GM12865 (cell line): ENCODE results near the gene MAMDC4.
"Not testable (repeated sequence)": the region's sequence is repeated elsewhere in the genome, so short reads cannot be mapped to it uniquely, and the experiment has no call there.

Experiments
- DNase-seq: peaks from one replicate; pipeline ENCODE4 v3.0.0; 2010; ENCODE audit warnings: low read depth
- H3K4me3 ChIP-seq: 2 replicates; pipeline ENCODE4 v1.5.1; 2011; ENCODE audit warnings: mild to moderate bottlenecking, low read depth, low read length, control low read depth
- TF ChIP-seq, protein P1 (sequence below): IDR thresholded peaks from 2 replicates; pipeline ENCODE4 v1.5.1; 2011; ENCODE audit warnings: low read length, control low read depth, low read depth, inconsistent platforms; ENCODE audit not compliant: insufficient read depth; ENCODE audit errors: missing control alignments

MAMDC4 gene

DNA sequence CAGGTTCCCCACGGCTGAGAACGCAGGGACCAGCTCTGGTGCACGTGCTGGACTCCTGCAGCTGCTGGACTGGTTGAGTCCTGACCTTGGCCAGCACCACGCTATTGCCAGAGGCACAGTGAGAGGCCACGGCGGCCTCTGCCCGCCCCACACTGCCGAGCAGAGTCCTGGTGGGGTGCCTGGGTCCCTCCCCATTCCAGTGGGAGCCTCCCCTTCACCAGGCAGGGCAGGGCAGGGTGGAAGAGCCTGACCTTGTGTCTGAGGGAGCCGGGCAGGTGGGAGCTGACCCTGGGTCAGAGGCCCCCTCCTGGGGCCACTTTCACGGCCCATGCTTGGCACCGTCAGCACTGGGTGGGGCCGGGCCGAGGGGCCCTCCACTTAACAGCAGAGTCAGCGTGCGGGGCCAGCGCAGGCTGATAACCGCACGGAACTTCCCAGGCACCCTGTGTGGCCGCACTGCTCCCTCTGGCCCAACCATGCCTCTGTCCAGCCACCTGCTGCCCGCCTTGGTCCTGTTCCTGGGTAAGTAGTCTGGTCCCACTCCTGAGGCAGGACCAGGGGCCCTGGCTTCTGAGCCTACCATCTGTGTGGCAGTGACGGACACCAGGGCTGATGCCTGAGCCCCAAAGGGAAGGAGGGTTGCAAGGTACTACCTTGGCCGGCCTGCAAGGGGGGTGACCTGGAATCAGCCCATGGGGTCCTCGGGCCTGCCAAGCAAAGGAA, at the start of gene MAMDC4:
MAMDC4 (plus strand) TSS at position 406 of the 723 bp plus-strand sequence; CDS start at position 477, 71 bp downstream.
- no peak within 1 kb of the TSS for H3K4me3 ChIP-seq
- TF ChIP-seq, protein P1, sequence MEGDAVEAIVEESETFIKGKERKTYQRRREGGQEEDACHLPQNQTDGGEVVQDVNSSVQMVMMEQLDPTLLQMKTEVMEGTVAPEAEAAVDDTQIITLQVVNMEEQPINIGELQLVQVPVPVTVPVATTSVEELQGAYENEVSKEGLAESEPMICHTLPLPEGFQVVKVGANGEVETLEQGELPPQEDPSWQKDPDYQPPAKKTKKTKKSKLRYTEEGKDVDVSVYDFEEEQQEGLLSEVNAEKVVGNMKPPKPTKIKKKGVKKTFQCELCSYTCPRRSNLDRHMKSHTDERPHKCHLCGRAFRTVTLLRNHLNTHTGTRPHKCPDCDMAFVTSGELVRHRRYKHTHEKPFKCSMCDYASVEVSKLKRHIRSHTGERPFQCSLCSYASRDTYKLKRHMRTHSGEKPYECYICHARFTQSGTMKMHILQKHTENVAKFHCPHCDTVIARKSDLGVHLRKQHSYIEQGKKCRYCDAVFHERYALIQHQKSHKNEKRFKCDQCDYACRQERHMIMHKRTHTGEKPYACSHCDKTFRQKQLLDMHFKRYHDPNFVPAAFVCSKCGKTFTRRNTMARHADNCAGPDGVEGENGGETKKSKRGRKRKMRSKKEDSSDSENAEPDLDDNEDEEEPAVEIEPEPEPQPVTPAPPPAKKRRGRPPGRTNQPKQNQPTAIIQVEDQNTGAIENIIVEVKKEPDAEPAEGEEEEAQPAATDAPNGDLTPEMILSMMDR, result no peak
- DNase-seq, result no peak

DNA sequence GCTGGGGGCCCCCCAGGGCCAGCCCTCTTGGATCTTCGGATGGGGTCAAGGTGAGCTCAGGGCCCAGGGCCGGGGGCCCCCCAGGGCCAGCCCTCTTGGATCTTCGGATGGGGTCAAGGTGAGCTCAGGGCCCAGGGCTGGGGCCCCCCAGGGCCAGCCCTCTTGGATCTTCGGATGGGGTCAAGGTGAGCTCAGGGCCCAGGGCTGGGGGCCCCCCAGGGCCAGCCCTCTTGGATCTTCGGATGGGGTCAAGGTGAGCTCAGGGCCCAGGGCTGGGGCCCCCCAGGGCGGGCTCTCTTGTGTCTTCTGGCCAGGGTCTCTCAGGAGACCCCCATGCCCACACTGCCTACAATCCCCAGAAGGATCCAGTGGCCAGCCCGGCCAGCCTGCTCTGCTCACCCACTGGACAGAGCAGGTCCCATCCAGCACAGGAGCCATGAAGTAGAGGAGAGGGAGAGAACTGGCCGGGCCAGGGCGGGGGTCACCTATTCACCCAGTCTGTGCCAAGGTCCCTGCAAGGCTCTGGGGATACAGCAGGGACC, 49.1 kb upstream of the MAMDC4 start:
- not testable (repeated sequence) for H3K4me3 ChIP-seq, DNase-seq

DNA sequence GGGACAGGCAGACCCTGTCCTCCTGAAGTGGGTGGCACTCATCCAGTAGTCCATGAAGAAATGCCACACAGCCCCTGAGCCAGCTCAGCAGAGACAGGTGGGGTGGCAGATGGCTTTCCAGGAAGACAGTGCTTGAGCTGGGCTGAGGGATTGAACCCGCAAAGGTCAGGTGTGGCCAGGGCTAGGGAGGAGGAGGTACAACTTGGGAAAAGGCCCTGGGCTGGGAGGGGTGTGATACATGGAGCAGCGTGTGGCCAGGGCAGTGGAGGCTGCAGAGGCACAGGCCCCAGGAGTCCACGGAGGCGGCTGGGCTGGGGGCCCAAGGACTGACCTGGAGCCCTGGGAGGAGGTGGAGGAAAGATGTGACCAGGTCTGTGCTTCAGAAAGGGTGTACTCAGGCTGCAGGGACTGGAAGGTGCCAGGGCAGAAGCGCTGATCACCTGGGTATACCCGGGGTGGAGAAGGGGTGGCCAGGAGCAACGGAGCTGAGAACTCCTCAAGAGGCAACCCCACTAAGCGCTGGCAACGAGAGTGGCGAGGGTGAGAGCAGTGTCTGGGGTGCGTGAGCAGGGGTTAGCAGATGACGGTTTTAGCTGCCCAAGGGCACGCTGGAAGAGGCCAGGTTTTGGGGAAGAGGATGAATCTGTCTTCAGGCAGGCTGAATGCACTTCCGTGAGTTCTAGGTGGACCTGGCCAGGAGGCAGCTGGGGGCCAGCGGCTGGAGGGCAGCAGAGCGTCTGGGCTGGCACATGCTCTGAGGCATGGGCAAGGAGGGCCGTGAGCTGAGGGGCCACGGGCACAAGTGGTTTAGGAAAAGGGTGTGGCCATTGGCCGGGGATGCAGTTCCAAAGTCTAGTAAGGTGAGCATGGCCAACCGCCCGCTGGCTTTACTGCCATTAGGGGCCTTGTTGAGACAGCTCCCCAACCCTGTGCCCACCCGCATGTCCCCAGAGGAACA, 48.3 kb upstream of the MAMDC4 start:
- TF ChIP-seq, protein P1, result no peak
- no peak overlapping the region for H3K4me3 ChIP-seq
- no peak for DNase-seq

DNA sequence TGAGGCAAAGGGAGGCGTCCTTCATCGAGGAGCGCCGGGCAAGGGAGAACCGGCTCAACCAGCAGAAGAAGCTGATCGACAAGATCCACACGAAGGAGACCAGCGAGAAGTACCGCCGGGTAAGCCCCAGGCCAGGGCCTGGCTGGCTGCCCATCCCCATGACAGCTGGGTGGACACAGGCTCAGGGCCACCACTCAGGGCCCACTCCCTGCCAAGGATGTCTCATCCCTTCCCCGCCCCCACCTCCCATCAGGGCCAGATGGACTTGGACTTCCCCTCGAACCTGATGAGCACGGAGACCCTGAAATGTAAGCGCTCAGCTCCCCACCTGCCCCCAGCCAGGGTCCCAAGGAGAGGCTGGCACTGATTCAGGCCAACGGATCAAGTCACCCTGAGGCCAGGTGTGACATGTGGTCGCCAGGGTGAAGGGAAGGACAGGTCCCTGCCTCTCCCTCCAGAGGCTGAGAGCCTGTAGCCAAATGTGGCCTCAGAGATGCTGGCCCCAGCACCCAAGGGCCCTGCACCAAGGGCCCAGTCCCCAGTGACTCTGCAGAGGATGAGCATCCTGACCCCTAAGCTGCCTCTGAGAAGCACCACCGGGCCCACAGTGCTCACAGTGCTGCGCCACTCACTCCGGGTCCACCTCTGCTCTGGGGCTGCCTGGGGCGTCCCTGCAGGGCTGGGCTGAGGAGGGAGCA, 47.5 kb upstream of the MAMDC4 start:
- no peak for DNase-seq
- no peak overlapping the region for H3K4me3 ChIP-seq
- TF ChIP-seq, protein P1, result no peak

DNA sequence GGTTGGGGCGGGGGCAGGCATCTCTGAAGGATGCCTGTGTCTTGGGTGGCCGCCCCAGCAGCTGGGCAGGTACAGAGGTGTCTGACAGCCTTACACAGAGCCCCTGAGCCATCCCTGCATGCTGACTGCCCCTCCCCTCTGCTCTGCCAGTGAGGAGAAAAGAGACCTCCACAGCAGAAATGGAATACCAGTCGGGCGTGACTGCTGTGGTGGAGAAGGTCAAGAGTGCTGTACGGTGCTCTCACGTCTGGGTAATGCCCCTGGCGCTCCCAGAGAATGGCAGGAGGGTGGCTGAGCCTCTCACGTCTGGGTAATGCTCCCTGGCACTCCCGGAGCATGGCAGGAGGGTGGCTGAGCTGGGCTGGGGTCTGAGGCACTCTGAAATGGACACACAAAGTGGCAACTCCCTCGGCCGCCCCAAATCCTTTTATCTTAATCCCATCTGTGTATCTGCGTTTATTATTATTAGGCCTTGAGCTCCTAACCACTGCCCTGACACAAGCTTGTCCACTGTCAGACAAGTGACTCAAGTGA, 46.9 kb upstream of the MAMDC4 start:
- no peak for DNase-seq
- TF ChIP-seq, protein P1, result no peak
- H3K4me3 ChIP-seq, result no peak overlapping the region

DNA sequence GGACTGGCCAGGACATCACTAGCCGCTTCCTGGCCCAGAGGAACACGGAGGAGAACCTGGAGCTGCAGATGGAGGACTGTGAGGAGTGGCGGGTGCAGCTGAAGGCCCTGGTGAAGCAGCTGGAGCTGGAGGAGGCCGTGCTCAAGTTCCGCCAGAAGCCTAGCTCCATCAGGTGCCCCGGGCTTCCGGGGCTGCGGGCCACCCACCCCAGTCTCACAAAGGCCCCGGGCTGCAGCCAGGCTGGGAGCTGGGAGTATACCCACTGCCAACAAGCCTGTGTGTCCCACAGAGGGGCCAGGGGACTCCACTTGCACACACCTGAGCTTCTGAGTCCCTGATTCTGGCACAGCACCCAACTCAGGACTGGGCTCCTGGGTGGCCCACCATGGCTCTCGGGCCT, 46.1 kb upstream of the MAMDC4 start:
- DNase-seq, result no peak
- TF ChIP-seq, protein P1, result no peak
- no peak overlapping the region for H3K4me3 ChIP-seq
